ENCODE data around the gene FBXO9.

Gene FBXO9

GRCh38 chr6:53119772-53120409, 54.7 kb downstream of the FBXO9 start:
- Mint-ChIP-seq H3K9me3 (peaks cover 8% of the 10 kb centered on the region), H3K36me3 (ENCODE audit: low read depth) (no peaks in the 10 kb centered on the region), H3K27me3 (ENCODE audit: low read depth) (peaks cover 17% of the 10 kb centered on the region), H3K4me3 (no peak overlapping the region), H3K27ac (no peak overlapping the region), H3K4me1 (ENCODE audit: low read depth) (no peaks in the 10 kb centered on the region)

DNA sequence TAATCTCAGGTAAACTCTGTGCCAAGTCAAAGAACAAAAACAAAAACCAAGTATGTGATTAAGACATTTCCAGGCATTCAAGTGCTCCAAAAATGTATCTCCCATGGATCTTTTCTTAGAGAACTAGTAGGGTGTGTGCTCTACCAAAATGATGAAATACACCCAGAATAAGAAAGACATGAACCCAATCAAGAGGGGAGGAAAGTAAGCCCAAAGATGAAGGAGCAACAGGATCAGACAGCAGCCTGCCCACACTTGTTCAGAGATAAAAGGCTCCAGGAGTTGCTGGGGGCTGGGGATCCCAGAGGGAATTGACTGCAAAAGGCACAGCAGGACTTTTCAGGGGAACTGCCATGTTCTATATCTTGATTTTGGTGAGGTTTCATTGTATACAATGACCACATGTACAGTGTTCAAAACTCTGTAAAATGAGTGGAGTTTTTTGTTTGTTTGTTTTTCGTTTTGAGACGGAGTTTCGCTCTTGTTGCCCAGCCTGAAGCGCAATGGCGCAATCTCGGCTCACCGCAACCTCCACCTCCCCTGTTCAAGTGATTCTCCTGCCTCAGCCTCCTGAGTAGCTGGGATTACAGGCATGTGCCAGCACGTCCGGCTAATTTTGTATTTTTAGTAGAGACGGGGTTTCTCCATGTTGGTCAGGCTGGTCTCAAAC, 59.1 kb downstream of the FBXO9 start:
- Mint-ChIP-seq H3K4me3 (no peak overlapping the region), H3K9me3 (no peaks in the 10 kb centered on the region), H3K27ac (no peak overlapping the region), H3K4me1 (ENCODE audit: low read depth) (no peaks in the 10 kb centered on the region), H3K36me3 (ENCODE audit: low read depth) (no peaks in the 10 kb centered on the region), H3K27me3 (ENCODE audit: low read depth) (peaks cover 16% of the 10 kb centered on the region)

DNA sequence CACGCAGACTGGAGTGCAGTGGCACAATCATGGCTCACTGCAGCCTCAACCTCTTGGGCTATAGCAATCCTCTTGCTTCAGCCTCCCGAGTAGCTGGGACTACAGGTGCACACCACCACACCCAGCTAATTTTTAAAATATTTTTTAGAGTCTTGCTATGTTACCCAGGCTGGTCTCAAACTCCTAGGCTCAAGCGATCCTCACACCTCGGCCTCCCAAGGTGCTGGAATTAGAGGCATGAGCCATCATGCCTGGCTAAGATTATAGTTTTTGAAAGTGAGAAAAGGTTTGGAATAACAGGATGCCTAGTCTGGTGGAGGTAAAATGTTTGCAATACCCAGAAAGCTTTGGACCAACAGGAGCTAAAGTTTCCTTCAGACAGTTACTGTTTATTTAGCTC, 60.1 kb downstream of the FBXO9 start:
- no peaks in the 10 kb centered on the region for H3K36me3 Mint-ChIP-seq (ENCODE audit: low read depth)
- no peaks in the 10 kb centered on the region for H3K9me3 Mint-ChIP-seq
- peaks cover 20% of the 10 kb centered on the region for H3K27me3 Mint-ChIP-seq (ENCODE audit: low read depth)

DNA sequence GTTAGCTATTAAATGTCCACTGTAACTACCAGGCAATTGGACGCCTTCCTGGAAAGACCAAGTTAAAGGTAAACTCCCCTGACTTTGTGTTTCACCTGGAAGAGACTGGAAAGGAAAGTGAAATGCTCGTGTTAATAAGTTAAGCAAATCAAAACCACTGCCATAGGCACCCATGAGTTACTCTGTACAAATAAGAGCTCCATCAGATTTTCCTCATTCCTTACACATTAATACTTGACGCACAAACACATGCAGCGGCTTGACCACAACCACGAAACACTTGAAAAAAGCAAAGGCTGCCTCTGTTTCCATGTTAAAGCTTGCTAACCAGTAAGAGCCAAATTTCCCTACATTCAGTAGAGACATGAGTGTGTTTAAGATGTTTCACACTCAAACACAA, 63.6 kb downstream of the FBXO9 start:
- no peaks in the 10 kb centered on the region for H3K36me3 Mint-ChIP-seq (ENCODE audit: low read depth)
- H3K27me3 Mint-ChIP-seq (ENCODE audit: low read depth): peaks cover 16% of the 10 kb centered on the region
- H3K9me3 Mint-ChIP-seq: no peaks in the 10 kb centered on the region
- H3K4me1 Mint-ChIP-seq (ENCODE audit: low read depth): no peaks in the 10 kb centered on the region
- H3K27ac Mint-ChIP-seq: no peak overlapping the region
- H3K4me3 Mint-ChIP-seq: no peak overlapping the region

More for the DNA sequence above, 60.1 kb downstream of the FBXO9 start:
- H3K4me1 Mint-ChIP-seq (ENCODE audit: low read depth): no peaks in the 10 kb centered on the region
- no peak overlapping the region for H3K4me3 Mint-ChIP-seq
- H3K27ac Mint-ChIP-seq: no peak overlapping the region

DNA sequence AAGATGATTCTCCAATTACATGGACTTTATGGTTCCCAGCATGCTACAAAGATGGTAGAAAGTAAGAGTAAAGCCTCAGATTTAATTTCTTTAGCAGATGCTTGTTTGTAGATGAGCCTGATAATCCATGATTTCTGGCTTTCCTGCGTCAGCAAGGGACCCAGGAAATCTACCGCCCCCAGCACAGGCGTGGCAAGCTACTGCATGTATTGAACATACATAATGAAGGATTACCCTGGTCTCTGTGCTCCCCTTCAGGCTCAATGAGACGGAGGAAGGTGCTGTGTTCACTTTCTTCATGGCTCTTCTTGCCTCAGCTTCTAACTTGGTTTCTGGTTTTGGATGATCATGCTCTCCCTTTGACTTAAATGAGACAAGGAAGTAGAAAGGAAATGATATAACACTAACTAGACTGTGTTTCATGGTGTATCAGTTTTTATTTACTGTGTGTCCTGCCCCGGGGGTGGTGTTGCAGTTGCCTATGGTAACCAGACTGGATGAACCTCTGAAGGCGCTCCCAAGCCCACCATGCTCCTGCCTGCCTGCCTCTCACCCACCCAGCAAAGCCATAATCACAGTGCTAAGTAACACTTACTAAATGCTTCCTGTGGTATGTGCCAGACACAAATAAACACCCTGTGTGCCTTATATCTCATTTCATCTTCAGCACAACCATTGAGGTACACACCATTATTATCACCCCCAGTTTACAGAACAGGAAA, 65.5 kb downstream of the FBXO9 start:
- H3K36me3 Mint-ChIP-seq (ENCODE audit: low read depth): no peaks in the 10 kb centered on the region
- H3K27ac Mint-ChIP-seq: no peak overlapping the region
- H3K27me3 Mint-ChIP-seq (ENCODE audit: low read depth): peaks cover 12% of the 10 kb centered on the region

DNA sequence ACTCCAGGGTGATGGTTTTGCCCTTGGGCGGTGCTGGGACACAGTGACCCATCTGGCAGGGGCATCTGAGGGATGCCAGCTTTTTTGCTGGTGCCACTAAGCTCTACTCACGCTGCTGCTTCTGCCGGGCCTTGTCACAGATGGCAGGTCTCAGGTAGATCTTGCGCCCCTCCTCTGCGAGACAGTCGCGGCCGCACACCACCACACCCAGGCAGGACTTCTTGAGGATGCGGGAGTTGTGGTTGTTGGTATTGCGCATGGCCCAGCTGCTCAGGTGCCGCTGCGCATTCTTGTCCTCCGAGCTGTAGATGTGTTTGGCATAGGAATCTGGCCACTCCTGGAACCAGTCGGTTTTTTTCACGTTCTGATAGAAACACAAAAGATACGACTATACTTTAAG, 68.8 kb downstream of the FBXO9 start:
- Mint-ChIP-seq H3K9me3 (no peaks in the 10 kb centered on the region), H3K4me1 (ENCODE audit: low read depth) (no peaks in the 10 kb centered on the region), H3K27me3 (ENCODE audit: low read depth) (peaks cover 5% of the 10 kb centered on the region), H3K27ac (no peak overlapping the region), H3K4me3 (no peak overlapping the region), H3K36me3 (ENCODE audit: low read depth) (no peaks in the 10 kb centered on the region)

More for the DNA sequence above, 65.5 kb downstream of the FBXO9 start:
- Mint-ChIP-seq H3K4me1 (ENCODE audit: low read depth) (no peaks in the 10 kb centered on the region), H3K9me3 (no peaks in the 10 kb centered on the region), H3K4me3 (no peak overlapping the region)

GRCh38 chr6:53134601-53135235, 69.5 kb downstream of the FBXO9 start:
- Mint-ChIP-seq H3K27me3 (ENCODE audit: low read depth) (peaks cover 2% of the 10 kb centered on the region), H3K4me1 (ENCODE audit: low read depth) (no peaks in the 10 kb centered on the region), H3K27ac (no peak overlapping the region), H3K9me3 (no peaks in the 10 kb centered on the region), H3K4me3 (no peak overlapping the region), H3K36me3 (ENCODE audit: low read depth) (no peaks in the 10 kb centered on the region)

- no peaks in the 10 kb centered on the region for H3K36me3 Mint-ChIP-seq (ENCODE audit: low read depth)
- H3K27me3 Mint-ChIP-seq (ENCODE audit: low read depth): peaks cover 4% of the 10 kb centered on the region
- no peak overlapping the region for H3K27ac Mint-ChIP-seq
- H3K9me3 Mint-ChIP-seq: no peaks in the 10 kb centered on the region
- H3K4me3 Mint-ChIP-seq: no peak overlapping the region
- H3K4me1 Mint-ChIP-seq (ENCODE audit: low read depth): no peaks in the 10 kb centered on the region
Measured at GRCh38 chr6:53136000-53136609, 70.9 kb downstream of the FBXO9 start.

- no peak overlapping the region for H3K4me3 Mint-ChIP-seq
- H3K27me3 Mint-ChIP-seq (ENCODE audit: low read depth): peaks cover 4% of the 10 kb centered on the region
- H3K36me3 Mint-ChIP-seq (ENCODE audit: low read depth): no peaks in the 10 kb centered on the region
- H3K4me1 Mint-ChIP-seq (ENCODE audit: low read depth): no peaks in the 10 kb centered on the region
- no peaks in the 10 kb centered on the region for H3K9me3 Mint-ChIP-seq
- H3K27ac Mint-ChIP-seq: no peak overlapping the region
Measured at GRCh38 chr6:53139841-53140413, 74.7 kb downstream of the FBXO9 start.

DNA sequence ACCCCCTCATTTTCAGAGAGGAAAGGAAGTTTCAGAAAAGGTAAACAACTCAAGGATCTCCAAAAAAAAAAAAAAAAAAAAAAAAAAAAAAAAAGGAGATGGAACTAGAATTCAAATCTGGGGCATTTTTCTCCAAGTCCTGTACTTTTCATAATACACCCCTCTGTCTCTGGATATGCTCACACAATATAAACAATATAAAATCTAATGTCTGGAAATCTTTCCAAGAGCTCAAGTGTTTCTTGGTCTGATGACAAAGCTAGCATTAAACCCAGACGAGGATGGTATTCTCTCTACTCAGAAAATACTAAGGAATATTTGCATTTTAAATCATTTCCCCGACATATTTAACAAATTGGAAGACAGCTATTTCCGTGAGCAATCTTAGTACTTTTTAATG, 77.6 kb downstream of the FBXO9 start:
- Mint-ChIP-seq H3K9me3 (no peaks in the 10 kb centered on the region), H3K36me3 (ENCODE audit: low read depth) (no peaks in the 10 kb centered on the region), H3K27me3 (ENCODE audit: low read depth) (peaks cover 4% of the 10 kb centered on the region), H3K4me3 (no peak overlapping the region), H3K27ac (no peak overlapping the region), H3K4me1 (ENCODE audit: low read depth) (no peaks in the 10 kb centered on the region)

- H3K36me3 Mint-ChIP-seq (ENCODE audit: low read depth): no peaks in the 10 kb centered on the region
- no peaks in the 10 kb centered on the region for H3K4me1 Mint-ChIP-seq (ENCODE audit: low read depth)
- H3K27ac Mint-ChIP-seq: no peak overlapping the region
- peaks cover 4% of the 10 kb centered on the region for H3K27me3 Mint-ChIP-seq (ENCODE audit: low read depth)
- H3K9me3 Mint-ChIP-seq: no peaks in the 10 kb centered on the region
- H3K4me3 Mint-ChIP-seq: no peak overlapping the region
Measured at GRCh38 chr6:53143710-53144109, 78.5 kb downstream of the FBXO9 start.

GRCh38 chr6:53144802-53145201, 79.6 kb downstream of the FBXO9 start:
- Mint-ChIP-seq H3K9me3 (no peaks in the 10 kb centered on the region), H3K27me3 (ENCODE audit: low read depth) (peaks cover 4% of the 10 kb centered on the region), H3K4me1 (ENCODE audit: low read depth) (no peaks in the 10 kb centered on the region), H3K4me3 (no peak overlapping the region), H3K36me3 (ENCODE audit: low read depth) (no peaks in the 10 kb centered on the region), H3K27ac (no peak overlapping the region)

DNA sequence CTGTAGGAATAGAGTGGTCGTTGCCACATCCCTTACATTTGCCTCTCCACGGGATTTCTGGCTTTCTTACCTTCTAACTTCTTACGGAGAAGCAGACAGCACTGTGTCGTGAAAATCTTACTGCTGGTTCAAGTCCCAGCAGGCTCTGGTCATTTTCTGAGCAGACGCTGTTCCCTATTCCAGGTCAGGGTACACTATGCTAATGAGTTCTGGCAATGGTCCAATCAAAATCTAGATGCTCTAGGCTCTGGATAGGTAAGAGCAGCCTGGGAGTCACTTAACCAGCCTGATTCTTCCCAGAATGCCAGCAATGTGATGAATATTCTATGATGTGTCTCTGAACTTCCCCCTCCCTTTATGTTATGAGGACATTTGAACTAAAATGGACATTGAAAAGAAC, 83.5 kb downstream of the FBXO9 start, which contains the start of gene GCM1:
TSS of gene GCM1 (minus strand) at position 158 of the 400 bp plus-strand sequence. CDS start 3,209 bp downstream, outside the sequence.
- Mint-ChIP-seq H3K4me3 (no peak within 1 kb of the TSS), H3K9me3 (no peaks in the 10 kb centered on the region), H3K27ac (no peak within 1 kb of the TSS), H3K4me1 (ENCODE audit: low read depth) (no peaks in the 10 kb centered on the region), H3K36me3 (ENCODE audit: low read depth) (no peaks in the 10 kb centered on the region), H3K27me3 (ENCODE audit: low read depth) (peaks cover 6% of the 10 kb centered on the region)

Measured in T-helper 1 cell treated with Interleukin-12 subunit alpha and Interleukin-12 subunit beta and Interleukin-4 antibody, amounts not matched to agents 30 μg/mL and 1 μg/mL, for 36 hours (primary cell).